DND-41 (cell line): ENCODE results near the gene KAT2B.

Source experiments
- CTCF ChIP-seq: IDR thresholded peaks from 2 replicates; pipeline ENCODE4 v1.5.1; 2012; ENCODE audit warnings: borderline replicate concordance, low read length, moderate library complexity, mild to moderate bottlenecking; ENCODE audit not compliant: poor library complexity, severe bottlenecking; ENCODE audit errors: extremely low read depth
- EZH2 ChIP-seq: IDR thresholded peaks from 3 replicates; pipeline ENCODE4 v1.6.1; 2012; ENCODE audit warnings: borderline replicate concordance, low read depth, mild to moderate bottlenecking, moderate library complexity, low read length, inconsistent platforms; ENCODE audit not compliant: severe bottlenecking

DNA sequence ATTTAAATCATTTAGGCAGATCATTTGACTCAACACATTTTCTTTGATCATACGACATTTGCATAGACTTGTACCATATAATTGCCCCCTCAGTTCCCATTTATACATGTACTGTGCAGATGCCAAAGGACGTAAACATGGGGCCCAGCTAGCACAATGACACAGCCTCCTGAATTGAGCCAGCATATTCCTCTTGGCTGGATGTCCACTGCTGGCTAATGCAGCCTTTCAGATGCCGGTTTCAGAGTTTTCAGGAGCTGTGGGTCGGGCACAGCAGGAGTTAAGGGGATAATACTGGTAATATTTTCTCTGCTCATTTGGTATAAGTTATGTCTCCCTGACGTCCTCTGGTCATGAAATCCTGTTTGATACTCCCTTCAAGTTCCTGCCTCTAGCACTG lies 39.4 kb downstream of the KAT2B start:
- TF ChIP-seq CTCF = no peak
- TF ChIP-seq EZH2 = no peak
